H1 (cell line): Measurements from ENCODE around the gene AGAP3.

Experiments used
- ATF2 ChIP-seq: IDR thresholded peaks from 2 replicates; pipeline ENCODE4 v1.6.1; 2012; ENCODE audit warnings: low read length, inconsistent platforms
- CBX5 ChIP-seq: fragments of 300-800, 300-1000 bp; sonication (generic); IDR thresholded peaks from 2 replicates; pipeline ENCODE4 v1.7.1; 2016; ENCODE audit warnings: antibody characterized with exemption, low read length, low read depth
- CTCF ChIP-seq, 3 experiments: IDR thresholded peaks; 1 replicate in 2 of 3; 2 replicates in 1 of 3; pipeline versions ENCODE4 v1.5.1 to v1.6.1; 2011; ENCODE audit warnings: low read length in 3 of 3, mild to moderate bottlenecking in 3 of 3, inconsistent platforms in 2 of 3, low read depth in 1 of 3, moderate library complexity in 1 of 3; ENCODE audit not compliant: insufficient read depth in 1 of 3; ENCODE audit errors: control extremely low read depth in 1 of 3
- POLR2A ChIP-seq, 2 experiments: IDR thresholded peaks; 1 replicate in 1 of 2; 2 replicates in 1 of 2; pipeline ENCODE4 v1.6.1; 2011; ENCODE audit warnings: low read depth in 2 of 2, low read length in 2 of 2, mild to moderate bottlenecking in 2 of 2; ENCODE audit errors: control extremely low read depth in 1 of 2
- POLR2AphosphoS5 ChIP-seq: IDR thresholded peaks from 2 replicates; pipeline ENCODE4 v1.6.1; 2011; ENCODE audit warnings: low read depth, low read length
- RAD21 ChIP-seq, 2 experiments: IDR thresholded peaks in 1 of 2; conservative IDR thresholded peaks in 1 of 2; 2 replicates each; pipeline ENCODE4 v1.6.1; 2011; ENCODE audit warnings: low read depth in 2 of 2, low read length in 2 of 2, improper control_type of control experiment in 1 of 2, inconsistent platforms in 1 of 2, mild to moderate bottlenecking in 1 of 2, moderate library complexity in 1 of 2
- RFX5 ChIP-seq: IDR thresholded peaks from 2 replicates; pipeline ENCODE4 v1.6.1; 2011; ENCODE audit warnings: low read depth, low read length, improper control_type of control experiment, borderline replicate concordance
- TCF12 ChIP-seq: IDR thresholded peaks from 2 replicates; pipeline ENCODE4 v1.6.1; 2011; ENCODE audit warnings: low read depth, mild to moderate bottlenecking, low read length
- ZNF274 ChIP-seq: IDR thresholded peaks from 2 replicates; pipeline ENCODE4 v1.7.0; 2012; ENCODE audit warnings: low read length, borderline replicate concordance; ENCODE audit errors: extremely low read depth
- TF ChIP-seq, protein P1 (sequence below): IDR thresholded peaks from 2 replicates; pipeline ENCODE4 v1.6.1; 2011; ENCODE audit warnings: low read length, improper control_type of control experiment

DNA sequence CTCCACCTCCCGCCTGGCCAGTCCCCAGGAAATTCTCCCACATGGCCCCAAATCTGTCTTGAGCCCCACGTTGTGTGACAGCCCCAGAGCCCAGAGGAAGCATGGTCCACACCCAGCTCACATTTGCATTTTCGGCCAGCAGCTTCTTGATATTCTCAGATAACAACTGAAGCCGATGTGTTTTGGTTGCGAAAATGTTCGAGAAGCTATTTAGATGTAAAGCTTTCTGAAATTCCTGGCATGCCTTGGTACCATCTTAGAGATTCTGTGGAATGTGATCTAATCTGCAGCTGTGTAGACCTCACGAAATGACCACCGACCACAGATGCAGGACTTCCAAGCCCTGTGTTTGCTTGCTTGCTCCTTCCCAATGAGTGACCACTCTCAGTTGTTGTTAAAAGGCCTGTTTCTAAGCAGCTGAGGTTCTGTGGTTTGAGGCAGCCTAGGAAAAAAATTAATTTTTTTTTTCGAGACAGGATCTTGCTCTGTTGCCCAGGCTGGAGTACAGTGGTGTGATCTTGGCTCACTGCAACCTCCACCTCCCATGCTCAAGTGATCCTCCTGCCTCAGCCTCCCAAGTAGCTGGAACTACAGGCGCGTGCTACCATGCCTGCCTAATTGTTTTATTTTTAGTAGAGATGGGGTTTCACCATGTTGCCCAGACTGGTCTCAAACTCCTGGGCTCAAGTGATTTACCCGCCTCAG lies 18.1 kb upstream of the AGAP3 start:
- TF ChIP-seq CBX5, result no peak
- no peak for TF ChIP-seq RAD21 (IDR thresholded peaks at IDR 0.05 in 1 of 2, conservative IDR thresholded peaks at IDR 0.05 in 1 of 2; ENCODE audit: low read depth in 2 of 2, low read length in 2 of 2)
- TF ChIP-seq RFX5, result no peak
- TF ChIP-seq CTCF (IDR thresholded peaks at IDR 0.05; ENCODE audit: control extremely low read depth in 1 of 3, insufficient read depth in 1 of 3, low read depth in 1 of 3, low read length in 3 of 3), result no peak
- TF ChIP-seq, protein P1, sequence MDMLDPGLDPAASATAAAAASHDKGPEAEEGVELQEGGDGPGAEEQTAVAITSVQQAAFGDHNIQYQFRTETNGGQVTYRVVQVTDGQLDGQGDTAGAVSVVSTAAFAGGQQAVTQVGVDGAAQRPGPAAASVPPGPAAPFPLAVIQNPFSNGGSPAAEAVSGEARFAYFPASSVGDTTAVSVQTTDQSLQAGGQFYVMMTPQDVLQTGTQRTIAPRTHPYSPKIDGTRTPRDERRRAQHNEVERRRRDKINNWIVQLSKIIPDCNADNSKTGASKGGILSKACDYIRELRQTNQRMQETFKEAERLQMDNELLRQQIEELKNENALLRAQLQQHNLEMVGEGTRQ, result no peak
- no peak for TF ChIP-seq ZNF274
- TF ChIP-seq ATF2, result no peak
- no peak for TF ChIP-seq POLR2AphosphoS5
- no peak for TF ChIP-seq POLR2A (IDR thresholded peaks at IDR 0.05; ENCODE audit: control extremely low read depth in 1 of 2, low read depth in 2 of 2, low read length in 2 of 2)
- no peak for TF ChIP-seq TCF12
